Uterus (tissue), 2 donors: ENCODE data around the gene COA5.

Source experiments
- CTCF ChIP-seq, 4 experiments: fragments of 200-600 bp in 2 of 4; fragments of 450-650 bp in 2 of 4; sonication (generic) in 2 of 4; IDR thresholded peaks; one replicate each; pipeline ENCODE4 v1.5.1; 2016 to 2019; ENCODE audit warnings: antibody characterized with exemption in 4 of 4, mild to moderate bottlenecking in 2 of 4, moderate library complexity in 1 of 4
- POLR2A ChIP-seq, 2 donors: fragments of 450-650 bp; IDR thresholded peaks; one replicate each; pipeline ENCODE4 v1.6.1; 2016; ENCODE audit warnings: antibody characterized with exemption in 2 of 2, mild to moderate bottlenecking in 1 of 2, moderate library complexity in 1 of 2

- TF ChIP-seq CTCF (IDR thresholded peaks at IDR 0.05) (no peak), POLR2A (IDR thresholded peaks at IDR 0.05) (no peak)
These were observed 41.7 kb upstream of the COA5 start for GRCh38 chr2:98649992-98650375.
